ENCODE results near the gene SHMT1.
"Not testable (repeated sequence)": the region's sequence is repeated elsewhere in the genome, so short reads cannot be mapped to it uniquely, and the experiment has no call there.

- not testable (repeated sequence) for TF ChIP-seq POLR2A, CTCF (IDR thresholded peaks at IDR 0.05)
These were observed 46.0 kb upstream of the SHMT1 start for GRCh38 chr17:18409321-18409720.

All from body of pancreas (tissue), 4 donors.